Measurements from ENCODE around the gene GCNT2. TPM values are rescaled to one million over a fixed set of nuclear protein-coding genes. Genes with fewer than 3 reads are reported as not detected.

GCNT2 gene
- total RNA-seq, 6 donors from 2014 or later, result 18.7 to 97.4 (median 44.5) TPM

GRCh38 chr6:10545482-10545881 is 24.3 kb downstream of the GCNT2 start:
- H3K27ac ChIP-seq, result no peak overlapping the region
- no peaks in the 10 kb centered on the region for H3K9me3 ChIP-seq
- 53 to 59% methylated on average over 4 of the region's 4 CpGs for WGBS, 2 donors
- no peaks in the 10 kb centered on the region for H3K36me3 ChIP-seq
- no peak for TF ChIP-seq POLR2AphosphoS5 (IDR thresholded peaks at IDR 0.05)
- no peak for TF ChIP-seq POLR2A (IDR thresholded peaks at IDR 0.05)
- no peak for TF ChIP-seq EP300 (IDR thresholded peaks at IDR 0.05)
- TF ChIP-seq CTCF (IDR thresholded peaks at IDR 0.05), result no peak
- H3K4me3 ChIP-seq, result no peak overlapping the region
- ATAC-seq (ENCODE audit: low FRiP score in 2 of 2), result no peak
- DNase-seq, result no peak
- no peaks in the 10 kb centered on the region for H3K4me1 ChIP-seq
- H3K27me3 ChIP-seq, result no peaks in the 10 kb centered on the region

- Histone ChIP-seq H3K4me1 (no peaks in the 10 kb centered on the region), H3K4me3 (no peak overlapping the region), H3K9me3 (no peaks in the 10 kb centered on the region), H3K27ac (no peak overlapping the region), H3K36me3 (no peaks in the 10 kb centered on the region), H3K27me3 (no peaks in the 10 kb centered on the region)
- no peak for DNase-seq
- TF ChIP-seq POLR2AphosphoS5 (IDR thresholded peaks at IDR 0.05) (no peak), POLR2A (IDR thresholded peaks at IDR 0.05) (no peak), EP300 (IDR thresholded peaks at IDR 0.05) (no peak), CTCF (IDR thresholded peaks at IDR 0.05) (no peak)
- ATAC-seq (ENCODE audit: low FRiP score in 2 of 2), result no peak
Observed at GRCh38 chr6:10547809-10548208, 26.7 kb downstream of the GCNT2 start.

GRCh38 chr6:10550764-10551163 is 29.6 kb downstream of the GCNT2 start:
- Histone ChIP-seq H3K9me3 (no peaks in the 10 kb centered on the region), H3K36me3 (no peaks in the 10 kb centered on the region), H3K27me3 (no peaks in the 10 kb centered on the region), H3K4me3 (no peak overlapping the region), H3K4me1 (peaks cover 0 to 9% (median 6%) of the 10 kb centered on the region in 4 donors), H3K27ac (no peak overlapping the region)
- ATAC-seq (ENCODE audit: low FRiP score in 2 of 2) (no peak), DNase-seq (no peak)
- no peak for TF ChIP-seq EP300 (IDR thresholded peaks at IDR 0.05)
- no peak for TF ChIP-seq POLR2AphosphoS5 (IDR thresholded peaks at IDR 0.05)
- TF ChIP-seq CTCF (IDR thresholded peaks at IDR 0.05), result no peak
- no peak for TF ChIP-seq POLR2A (IDR thresholded peaks at IDR 0.05)
- WGBS, 2 donors, result 92 to 100% methylated on average over 1 of the region's 1 CpG

GRCh38 chr6:10552270-10552810 is 31.2 kb downstream of the GCNT2 start:
- WGBS, 2 donors, result 72 to 79% methylated on average over 5 of the region's 5 CpGs
- Histone ChIP-seq H3K4me1 (peaks cover 0 to 17% (median 12%) of the 10 kb centered on the region in 4 donors), H3K9me3 (no peaks in the 10 kb centered on the region), H3K27ac (no peak overlapping the region), H3K4me3 (no peak overlapping the region), H3K27me3 (no peaks in the 10 kb centered on the region), H3K36me3 (peaks cover 0 to 4% (median 0%) of the 10 kb centered on the region in 4 donors)
- TF ChIP-seq POLR2A (IDR thresholded peaks at IDR 0.05), result no peak
- TF ChIP-seq CTCF (IDR thresholded peaks at IDR 0.05), result no peak
- no peak for TF ChIP-seq POLR2AphosphoS5 (IDR thresholded peaks at IDR 0.05)
- no peak for TF ChIP-seq EP300 (IDR thresholded peaks at IDR 0.05)
- ATAC-seq (ENCODE audit: low FRiP score in 2 of 2) (no peak), DNase-seq (no peak)

- TF ChIP-seq POLR2A (IDR thresholded peaks at IDR 0.05) (no peak), EP300 (IDR thresholded peaks at IDR 0.05) (no peak), CTCF (IDR thresholded peaks at IDR 0.05) (no peak), POLR2AphosphoS5 (IDR thresholded peaks at IDR 0.05) (no peak)
- Histone ChIP-seq H3K9me3 (no peaks in the 10 kb centered on the region), H3K36me3 (peaks cover 0 to 4% (median 0%) of the 10 kb centered on the region in 4 donors), H3K4me1 (peaks cover 0 to 17% (median 12%) of the 10 kb centered on the region in 4 donors), H3K4me3 (no peak overlapping the region), H3K27ac (no peak overlapping the region), H3K27me3 (no peaks in the 10 kb centered on the region)
- ATAC-seq (ENCODE audit: low FRiP score in 2 of 2) (no peak), DNase-seq (no peak)
- WGBS, 2 donors, result 91 to 100% methylated on average over 1 of the region's 1 CpG
Observed at GRCh38 chr6:10553871-10554270, 32.7 kb downstream of the GCNT2 start.

Measured in upper lobe of left lung (tissue), 6 donors.